Loucy (cell line): ENCODE results near the gene FLVCR1.

Experiments used
- H2AFZ ChIP-seq: fragments of 200-600 bp; sonication (generic); 2 replicates; pipeline ENCODE4 v1.6.0; 2016; ENCODE audit warnings: antibody characterized with exemption, mild to moderate bottlenecking, low read length, moderate library complexity
- H3F3A ChIP-seq: fragments of 200-600 bp; 2 replicates; pipeline ENCODE4 v1.6.0; 2016; ENCODE audit warnings: antibody characterized with exemption, low read depth, mild to moderate bottlenecking
- H3K27me3 ChIP-seq: fragments of 200-600 bp; sonication (generic); 2 replicates; pipeline ENCODE4 v1.6.1; 2014; ENCODE audit warnings: low read length, mild to moderate bottlenecking; ENCODE audit not compliant: insufficient read depth, poor library complexity, severe bottlenecking
- H3K36me3 ChIP-seq: fragments of 200-600 bp; sonication (generic); 2 replicates; pipeline ENCODE4 v1.6.1; 2016; ENCODE audit warnings: low read length; ENCODE audit not compliant: insufficient read depth
- H3K4me1 ChIP-seq: fragments of 200-600 bp; sonication (generic); 2 replicates; pipeline ENCODE4 v1.5.1; 2014; ENCODE audit warnings: low read length, mild to moderate bottlenecking; ENCODE audit not compliant: insufficient read depth, poor library complexity, severe bottlenecking
- H3K4me2 ChIP-seq: fragments of 200-600 bp; sonication (generic); 2 replicates; pipeline ENCODE4 v1.6.0; 2014; ENCODE audit warnings: antibody characterized with exemption, low read length, low read depth, mild to moderate bottlenecking; ENCODE audit not compliant: poor library complexity, severe bottlenecking
- H3K4me3 ChIP-seq: fragments of 200-600 bp; sonication (generic); 2 replicates; pipeline ENCODE4 v1.5.1; 2014; ENCODE audit warnings: low read length, mild to moderate bottlenecking, mixed read lengths; ENCODE audit not compliant: poor library complexity, severe bottlenecking
- H3K79me2 ChIP-seq: fragments of 200-600 bp; sonication (generic); 2 replicates; pipeline ENCODE4 v1.6.1; 2014; ENCODE audit warnings: low read length; ENCODE audit not compliant: insufficient read depth
- H3K9ac ChIP-seq: fragments of 200-600 bp; sonication (generic); 2 replicates; pipeline ENCODE4 v1.6.0; 2014; ENCODE audit warnings: mild to moderate bottlenecking, low read depth, low read length, moderate library complexity; ENCODE audit not compliant: poor library complexity, severe bottlenecking
- H3K9me2 ChIP-seq: fragments of 200-600 bp; sonication (generic); replicated peaks from 2 replicates; pipeline ENCODE4 v1.6.1; 2016; ENCODE audit warnings: low read depth, low read length, mixed read lengths
- H3K9me3 ChIP-seq: fragments of 200-600 bp; sonication (generic); 2 replicates; pipeline ENCODE4 v1.6.1; 2014; ENCODE audit warnings: mild to moderate bottlenecking, antibody characterized with exemption, low read length, low read depth; ENCODE audit not compliant: insufficient read depth
- H4K20me1 ChIP-seq: fragments of 200-600 bp; sonication (generic); 2 replicates; pipeline ENCODE4 v1.6.0; 2014; ENCODE audit warnings: antibody characterized with exemption, low read length, mild to moderate bottlenecking; ENCODE audit not compliant: insufficient read depth, poor library complexity, severe bottlenecking
- EZH2phosphoT487 ChIP-seq: fragments of 200-600 bp; IDR thresholded peaks from 2 replicates; pipeline ENCODE4 v1.6.1; 2018; ENCODE audit warnings: antibody characterized with exemption, mild to moderate bottlenecking, moderate library complexity, borderline replicate concordance
- TF ChIP-seq, protein P1 (sequence below): fragments of 200-600 bp; sonication (generic); conservative IDR thresholded peaks from 2 replicates; pipeline ENCODE4 v1.5.1; 2014; ENCODE audit warnings: mild to moderate bottlenecking, antibody characterized with exemption, low read length

FLVCR1 gene

DNA sequence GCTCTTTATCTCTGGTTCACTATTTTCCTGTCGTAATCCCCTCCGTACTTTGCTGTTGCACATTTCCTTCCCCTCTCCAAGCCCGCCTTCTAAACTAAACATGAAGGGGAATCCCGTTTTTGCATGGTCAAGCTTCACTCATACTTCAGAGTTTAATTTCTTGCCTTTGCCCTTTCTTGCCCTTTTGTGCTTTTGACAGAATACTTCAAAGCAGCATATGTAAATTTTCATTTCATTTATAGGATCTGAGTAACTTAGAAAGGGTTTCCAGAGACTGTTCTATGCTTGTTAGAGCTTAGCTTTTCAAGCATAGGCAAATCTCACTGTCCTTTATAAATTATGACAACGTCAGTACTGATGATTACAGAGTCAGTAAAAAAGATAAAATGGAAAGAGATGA is 38.3 kb upstream of the FLVCR1 start:
- Histone ChIP-seq H2AFZ (peak overlapping the region; percentile 86), H3K9me2 (no peaks in the 10 kb centered on the region), H3K4me1 (peaks cover 22% of the 10 kb centered on the region), H3K4me2 (peak overlapping the region; percentile 73), H3K79me2 (no peaks in the 10 kb centered on the region), H3K36me3 (no peaks in the 10 kb centered on the region), H3K9me3 (no peaks in the 10 kb centered on the region), H3K4me3 (peak overlapping the region; percentile 62), H3F3A (no peaks in the 10 kb centered on the region; the same call in 1 of the 2 replicates), H3K9ac (peak overlapping the region; percentile 58), H4K20me1 (no peaks in the 10 kb centered on the region), H3K27me3 (no peaks in the 10 kb centered on the region)
- no peak for TF ChIP-seq EZH2phosphoT487
- TF ChIP-seq, protein P1, sequence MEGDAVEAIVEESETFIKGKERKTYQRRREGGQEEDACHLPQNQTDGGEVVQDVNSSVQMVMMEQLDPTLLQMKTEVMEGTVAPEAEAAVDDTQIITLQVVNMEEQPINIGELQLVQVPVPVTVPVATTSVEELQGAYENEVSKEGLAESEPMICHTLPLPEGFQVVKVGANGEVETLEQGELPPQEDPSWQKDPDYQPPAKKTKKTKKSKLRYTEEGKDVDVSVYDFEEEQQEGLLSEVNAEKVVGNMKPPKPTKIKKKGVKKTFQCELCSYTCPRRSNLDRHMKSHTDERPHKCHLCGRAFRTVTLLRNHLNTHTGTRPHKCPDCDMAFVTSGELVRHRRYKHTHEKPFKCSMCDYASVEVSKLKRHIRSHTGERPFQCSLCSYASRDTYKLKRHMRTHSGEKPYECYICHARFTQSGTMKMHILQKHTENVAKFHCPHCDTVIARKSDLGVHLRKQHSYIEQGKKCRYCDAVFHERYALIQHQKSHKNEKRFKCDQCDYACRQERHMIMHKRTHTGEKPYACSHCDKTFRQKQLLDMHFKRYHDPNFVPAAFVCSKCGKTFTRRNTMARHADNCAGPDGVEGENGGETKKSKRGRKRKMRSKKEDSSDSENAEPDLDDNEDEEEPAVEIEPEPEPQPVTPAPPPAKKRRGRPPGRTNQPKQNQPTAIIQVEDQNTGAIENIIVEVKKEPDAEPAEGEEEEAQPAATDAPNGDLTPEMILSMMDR, result no peak

DNA sequence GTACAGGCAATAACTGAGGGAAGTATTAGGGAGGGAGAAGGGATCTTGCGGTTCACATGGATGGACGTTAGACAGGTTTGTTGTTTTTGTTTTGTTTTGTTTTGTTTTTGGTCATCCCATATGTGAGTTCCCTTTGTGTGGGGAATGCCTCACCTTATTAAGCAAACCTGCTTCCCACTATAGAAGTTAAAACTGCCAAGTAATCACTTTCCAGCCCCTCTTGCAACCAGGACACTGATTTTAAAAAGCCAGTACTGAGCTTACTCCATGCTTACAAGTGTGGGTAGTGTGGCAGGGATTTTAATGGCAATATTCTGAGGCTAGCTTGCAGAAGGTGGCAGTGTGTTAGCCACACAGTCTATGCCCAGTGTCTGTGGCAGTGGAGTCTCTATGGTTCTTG is 37.1 kb upstream of the FLVCR1 start:
- H4K20me1 ChIP-seq, result no peaks in the 10 kb centered on the region
- no peak overlapping the region for H3K4me3 ChIP-seq
- no peak for TF ChIP-seq EZH2phosphoT487
- TF ChIP-seq, protein P1, result no peak
- no peaks in the 10 kb centered on the region; the same call in 1 of the 2 replicates for H3F3A ChIP-seq
- H3K9me2 ChIP-seq, result no peaks in the 10 kb centered on the region
- no peak overlapping the region for H3K4me2 ChIP-seq
- no peaks in the 10 kb centered on the region for H3K36me3 ChIP-seq
- no peak overlapping the region; the same call in 1 of the 2 replicates for H2AFZ ChIP-seq
- no peaks in the 10 kb centered on the region; the same call in 1 of the 2 replicates for H3K9me3 ChIP-seq
- H3K27me3 ChIP-seq, result no peaks in the 10 kb centered on the region
- peaks cover 22% of the 10 kb centered on the region for H3K4me1 ChIP-seq
- no peaks in the 10 kb centered on the region for H3K79me2 ChIP-seq
- H3K9ac ChIP-seq, result no peak overlapping the region

DNA sequence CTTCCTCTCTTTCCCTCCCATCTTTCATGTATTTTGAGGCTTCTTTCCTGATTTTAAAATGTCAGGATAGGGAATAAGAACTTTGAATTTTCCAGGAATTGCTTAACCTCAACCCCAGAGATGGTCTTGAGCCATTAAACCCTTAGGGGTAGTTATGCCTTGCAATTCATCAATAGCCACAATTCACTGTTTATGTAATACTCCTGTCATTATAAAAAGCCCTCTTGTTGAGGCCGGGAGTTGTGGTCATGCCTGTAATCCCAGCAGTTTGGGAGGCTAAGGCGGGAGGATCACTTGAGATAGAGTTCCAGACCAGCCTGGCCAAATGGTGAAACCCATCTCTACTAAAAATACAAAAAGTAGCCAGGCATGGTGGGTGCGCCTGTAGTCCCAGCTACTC is 35.1 kb upstream of the FLVCR1 start:
- no peak overlapping the region for H3K4me3 ChIP-seq
- no peaks in the 10 kb centered on the region; the same call in 1 of the 2 replicates for H3K9me3 ChIP-seq
- no peaks in the 10 kb centered on the region for H3K27me3 ChIP-seq
- H3K4me1 ChIP-seq, result peaks cover 22% of the 10 kb centered on the region
- no peak overlapping the region for H3K9ac ChIP-seq
- H3K36me3 ChIP-seq, result no peaks in the 10 kb centered on the region
- H3F3A ChIP-seq, result no peaks in the 10 kb centered on the region; the same call in 1 of the 2 replicates
- no peak overlapping the region for H3K4me2 ChIP-seq
- no peaks in the 10 kb centered on the region for H4K20me1 ChIP-seq
- H3K9me2 ChIP-seq, result no peaks in the 10 kb centered on the region
- H3K79me2 ChIP-seq, result no peaks in the 10 kb centered on the region
- no peak overlapping the region for H2AFZ ChIP-seq
- TF ChIP-seq, protein P1, result no peak
- TF ChIP-seq EZH2phosphoT487, result no peak
